Pulmonary artery endothelial cell (primary cell): ENCODE measurements around the gene PEX19. TPM values are rescaled to one million over a fixed set of nuclear protein-coding genes. Genes with fewer than 3 reads are reported as not detected.

ENCODE experiments used
- DNase-seq: peaks from one replicate; pipeline ENCODE4 v3.0.0-alpha.2; 2011; ENCODE audit warnings: low read depth, low spot score
- total RNA-seq: library from RNA; depleted of rRNA; stranded (reverse); fragments of >200 nt; gene quantifications from 2 replicates; pipeline ENCODE4 v1.2.3, GENCODE V29; 2014

The PEX19 gene
- total RNA-seq, 1 donor from 2014 or later, result 27.1 TPM

- no peak for DNase-seq
Measured at GRCh38 chr1:160277987-160278386, 6.9 kb downstream of the PEX19 start.

- DNase-seq, result no peak
Measured at GRCh38 chr1:160277330-160277729, 7.6 kb downstream of the PEX19 start.

DNA sequence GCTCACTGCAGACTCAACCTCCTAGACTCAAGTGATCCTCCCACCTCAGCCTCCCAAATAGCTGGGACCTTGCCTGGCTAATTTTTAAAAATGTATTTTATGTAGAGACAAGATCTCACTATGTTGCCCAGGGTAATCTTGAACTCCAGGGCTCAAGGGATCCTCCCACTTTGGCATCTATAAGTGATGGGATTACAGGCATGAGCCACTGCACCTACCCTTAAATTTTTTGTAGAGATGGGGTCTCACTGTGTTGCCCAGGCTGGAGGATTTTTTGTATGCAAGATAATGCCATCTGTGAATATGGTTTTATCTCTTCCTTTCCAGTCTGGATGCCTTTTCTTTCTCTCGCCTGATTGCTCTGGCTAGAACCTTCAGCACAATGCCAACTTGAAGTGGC lies 13.9 kb downstream of the PEX19 start:
- no peak for DNase-seq

GRCh38 chr1:160267284-160267991 lies 17.5 kb downstream of the PEX19 start:
- no peak for DNase-seq

- DNase-seq, result no peak
Measured at GRCh38 chr1:160264795-160265307, 20.1 kb downstream of the PEX19 start.

DNA sequence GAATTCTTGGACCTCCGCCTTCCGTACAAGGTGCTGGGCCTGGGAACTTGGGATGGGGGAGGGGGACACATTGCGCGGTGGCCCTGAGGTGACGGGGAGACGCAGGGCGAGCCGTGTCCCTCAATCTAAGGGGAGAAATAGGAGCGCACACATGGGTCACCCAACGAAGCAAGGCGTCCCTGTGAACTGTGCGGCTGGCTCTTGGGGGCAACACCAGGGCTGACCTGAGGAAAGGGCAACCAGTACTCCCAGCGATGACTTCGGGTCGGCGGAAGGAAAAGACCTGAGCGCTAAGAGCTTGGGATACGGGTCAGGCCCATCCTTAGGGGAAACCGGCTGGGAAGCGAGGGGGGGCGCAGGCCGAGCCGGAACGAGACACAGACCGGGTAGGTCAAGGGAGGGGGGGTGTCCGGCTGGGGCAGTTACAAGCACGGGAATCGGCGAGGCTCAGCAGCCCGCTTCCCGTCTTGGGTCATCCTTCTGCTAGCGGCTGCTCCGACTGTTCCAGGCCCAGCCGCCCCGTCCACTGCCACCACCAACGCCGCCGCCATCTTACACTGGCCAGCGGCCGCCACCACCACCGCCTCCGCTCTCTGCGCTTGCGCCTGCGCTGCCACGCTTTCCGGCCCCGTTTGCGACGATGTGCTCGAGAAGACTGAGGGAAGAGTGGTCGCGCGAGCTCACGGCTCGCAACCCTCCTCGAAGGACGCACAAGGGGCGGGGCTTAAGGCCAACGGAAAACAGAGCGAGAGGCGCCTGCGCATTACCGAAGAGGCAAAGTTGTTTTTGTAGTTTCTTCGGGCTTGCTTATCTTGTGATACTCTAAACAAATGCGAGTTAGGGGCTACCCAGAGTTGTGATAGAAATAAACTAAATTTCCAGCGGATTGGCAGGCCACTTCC lies 22.8 kb downstream of the PEX19 start, which contains the start of gene DCAF8:
Gene DCAF8 (minus strand): TSS at position 657 of the 902 bp plus-strand sequence. CDS start 18,541 bp downstream, outside the sequence.
- DNase-seq, result peak; percentile 92

- peak; percentile 45 for DNase-seq
Measured at GRCh38 chr1:160261556-160261892, 23.4 kb downstream of the PEX19 start.

DNA sequence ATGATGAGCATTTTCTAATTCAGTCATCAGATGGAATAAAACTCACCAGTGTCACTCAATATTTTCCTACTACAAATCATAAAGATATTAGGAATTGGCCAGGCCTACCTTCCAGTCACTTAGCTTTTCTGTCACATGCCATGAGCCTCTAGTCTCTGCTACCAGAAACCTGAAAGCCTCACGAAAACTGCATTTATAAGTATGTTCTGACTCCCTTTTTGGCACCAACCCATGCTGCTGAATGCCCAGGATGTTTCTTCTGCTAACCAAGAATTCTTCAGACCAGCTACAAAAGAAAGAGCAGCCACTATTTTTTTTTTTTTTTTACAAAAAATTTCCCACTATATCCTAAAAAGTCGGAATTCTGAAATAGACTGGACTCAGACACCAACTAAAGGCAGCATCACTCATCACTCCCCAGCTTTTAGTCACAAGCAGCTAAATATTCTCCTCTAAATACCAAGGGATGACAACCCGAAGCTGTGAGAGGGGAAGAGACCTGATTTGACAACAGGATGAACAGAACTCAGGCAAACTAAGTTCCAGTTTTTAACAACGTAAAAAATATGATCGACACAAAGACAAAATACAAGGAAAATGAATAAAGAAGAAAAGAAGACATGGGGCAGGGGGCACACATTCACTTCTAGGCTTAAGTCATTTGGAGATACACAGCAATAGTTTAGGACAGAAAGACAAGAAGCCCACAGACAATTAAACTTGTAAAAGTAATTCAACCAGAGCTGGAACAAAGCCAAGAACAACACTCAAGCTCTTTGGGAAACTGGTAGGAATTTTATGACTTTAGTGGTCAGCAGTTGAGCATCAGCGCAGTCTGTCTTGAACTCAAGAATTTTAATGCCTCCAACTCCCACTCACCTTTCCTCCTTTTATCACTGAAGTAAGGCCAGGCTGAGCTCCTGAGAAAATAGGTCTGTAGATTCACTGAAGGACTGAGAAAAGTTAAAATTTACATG lies 24.2 kb downstream of the PEX19 start:
- DNase-seq, result peak; percentile 58

DNA sequence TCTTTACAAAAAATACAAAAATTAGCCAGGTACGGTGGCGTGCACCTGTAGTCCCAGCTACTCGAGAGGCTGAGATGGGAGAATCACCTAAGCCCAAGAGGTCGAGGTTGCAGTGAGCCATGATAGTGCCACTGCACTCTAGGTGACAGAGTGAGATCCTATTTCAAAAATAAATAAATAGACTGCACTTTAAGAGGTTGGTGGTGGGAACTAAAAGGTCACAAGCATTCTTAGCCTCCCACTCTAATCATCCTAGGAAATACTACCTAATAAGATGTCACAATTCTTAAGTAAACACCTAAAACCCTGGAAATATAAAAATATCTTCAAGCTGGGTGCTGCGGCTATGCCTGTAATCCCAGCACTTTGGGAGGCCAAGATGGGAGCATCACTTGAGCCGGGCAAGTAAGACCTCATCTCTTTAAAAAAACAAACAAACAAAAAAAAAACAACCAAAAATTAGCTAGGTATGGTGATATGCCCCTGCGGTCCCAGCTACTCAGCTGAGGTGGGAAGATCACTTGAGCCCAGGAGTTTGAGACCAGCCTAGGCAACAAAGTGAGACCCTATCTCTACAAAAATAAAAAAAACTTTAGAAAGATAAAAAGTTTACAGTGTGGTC lies 26.6 kb downstream of the PEX19 start:
- DNase-seq, result no peak

DNA sequence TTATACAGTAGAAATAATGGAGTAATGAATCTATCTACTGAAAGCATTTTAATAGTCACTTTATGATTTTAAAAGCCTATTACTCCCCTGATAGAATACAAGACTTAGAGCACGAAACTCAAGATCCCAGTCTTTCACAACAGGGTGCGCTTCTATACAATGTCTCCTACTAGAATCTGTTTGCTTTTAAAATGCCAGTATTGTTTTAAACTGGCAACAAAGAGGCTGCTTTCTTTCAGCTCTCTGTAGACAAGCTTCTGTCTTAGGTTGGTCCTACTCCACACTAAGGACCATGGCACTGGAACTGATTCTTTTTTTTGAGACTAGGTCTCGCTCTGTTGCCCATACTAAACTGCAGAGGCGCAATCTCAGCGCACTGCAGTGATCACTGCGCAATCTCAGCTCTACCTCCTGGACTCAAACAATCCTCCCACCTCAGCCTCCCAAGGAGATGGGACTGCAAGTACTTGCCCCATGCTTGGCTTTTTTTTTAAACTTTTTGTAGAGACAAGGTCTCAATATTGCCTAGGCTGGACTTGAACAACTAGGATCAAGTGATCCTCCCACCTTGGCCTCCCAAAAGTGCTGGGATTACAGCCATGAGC lies 27.4 kb downstream of the PEX19 start:
- DNase-seq, result no peak

GRCh38 chr1:160256396-160257046 lies 28.4 kb downstream of the PEX19 start:
- no peak for DNase-seq

DNA sequence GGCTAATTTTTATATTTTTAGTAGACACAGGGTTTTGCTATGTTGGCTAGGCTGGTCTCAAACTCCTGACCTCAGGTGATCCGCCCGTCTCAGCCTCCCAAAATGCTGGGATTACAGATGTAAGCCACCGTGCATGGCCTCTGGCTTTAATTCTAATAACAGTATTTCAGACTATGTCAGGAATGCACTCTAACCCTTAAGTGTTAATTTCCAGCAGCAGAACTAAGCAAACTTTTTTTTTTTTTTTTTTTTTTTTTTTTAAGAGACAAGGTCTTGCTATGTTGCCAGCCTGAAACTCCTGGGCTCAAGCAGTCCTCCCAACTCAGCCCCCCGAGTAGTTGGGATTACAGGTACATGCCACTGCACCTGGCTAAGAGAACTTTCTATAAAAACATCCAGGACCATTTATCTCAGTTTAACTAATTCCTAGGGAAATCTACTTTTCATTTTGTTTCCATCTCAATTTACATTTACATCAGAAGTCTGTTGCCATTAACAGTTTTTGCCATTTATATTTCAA lies 29.1 kb downstream of the PEX19 start:
- DNase-seq, result no peak

DNA sequence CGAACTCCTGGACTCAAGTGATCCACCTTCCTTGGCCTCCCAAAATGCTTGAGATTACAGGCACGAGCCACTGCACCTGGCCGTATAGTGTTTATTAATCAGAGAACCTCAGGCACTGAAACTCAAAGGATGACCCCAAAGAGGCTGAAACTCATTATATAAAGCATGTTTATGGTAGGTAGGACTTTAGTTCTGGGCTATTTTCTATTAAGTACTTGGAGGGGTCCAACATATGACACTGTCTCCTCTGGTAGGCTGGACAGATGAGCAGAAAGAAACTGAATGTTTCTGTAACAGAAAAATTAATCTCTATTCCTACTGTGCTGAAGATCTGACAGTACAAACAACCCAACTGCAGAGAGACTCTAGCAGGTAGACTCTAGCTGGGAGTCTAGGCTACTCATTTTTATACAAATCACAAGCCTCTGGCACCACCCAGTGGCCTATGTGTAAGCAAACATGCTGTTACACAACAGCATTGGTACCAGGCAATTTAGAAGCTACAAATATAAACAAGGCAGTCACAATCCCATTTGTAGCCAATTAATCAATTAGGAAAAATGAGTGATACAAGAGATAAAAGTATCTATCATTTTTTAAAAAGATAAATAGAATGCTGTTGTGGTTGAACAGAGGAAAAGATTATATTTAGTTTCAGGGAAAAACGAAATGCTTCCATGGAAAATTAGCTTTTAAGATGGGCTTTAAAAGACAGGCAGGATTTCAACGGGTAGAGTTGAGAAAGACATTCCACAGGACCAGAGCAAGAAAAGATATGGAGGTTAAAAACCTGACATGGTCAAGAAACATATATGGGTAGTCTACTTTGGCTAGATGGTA lies 33.0 kb downstream of the PEX19 start:
- DNase-seq, result peak; percentile 41

- no peak for DNase-seq
Measured at GRCh38 chr1:160251011-160251410, 33.9 kb downstream of the PEX19 start.

DNA sequence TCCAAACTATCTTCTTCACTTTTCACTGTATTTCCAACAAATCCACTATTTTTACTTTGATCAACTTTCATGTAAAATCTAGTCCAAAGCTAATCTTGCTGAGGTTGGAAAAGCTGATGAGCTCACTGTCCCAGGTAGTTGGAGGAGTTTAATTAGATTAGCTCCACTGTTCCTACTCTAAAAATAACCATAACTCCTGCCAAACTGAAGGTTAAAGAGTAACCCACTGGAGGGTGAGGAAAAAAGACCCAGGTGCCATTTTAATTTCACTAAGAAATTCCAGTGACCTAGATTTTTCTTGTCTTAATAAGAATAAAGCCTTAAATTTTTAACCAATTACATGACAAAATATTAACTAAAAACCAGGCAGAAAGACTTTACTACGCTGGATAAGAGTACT lies 37.9 kb downstream of the PEX19 start:
- no peak for DNase-seq

- no peak for DNase-seq
Measured at GRCh38 chr1:160245434-160245833, 39.5 kb downstream of the PEX19 start.

- DNase-seq, result no peak
Measured at GRCh38 chr1:160244209-160244608, 40.7 kb downstream of the PEX19 start.

DNA sequence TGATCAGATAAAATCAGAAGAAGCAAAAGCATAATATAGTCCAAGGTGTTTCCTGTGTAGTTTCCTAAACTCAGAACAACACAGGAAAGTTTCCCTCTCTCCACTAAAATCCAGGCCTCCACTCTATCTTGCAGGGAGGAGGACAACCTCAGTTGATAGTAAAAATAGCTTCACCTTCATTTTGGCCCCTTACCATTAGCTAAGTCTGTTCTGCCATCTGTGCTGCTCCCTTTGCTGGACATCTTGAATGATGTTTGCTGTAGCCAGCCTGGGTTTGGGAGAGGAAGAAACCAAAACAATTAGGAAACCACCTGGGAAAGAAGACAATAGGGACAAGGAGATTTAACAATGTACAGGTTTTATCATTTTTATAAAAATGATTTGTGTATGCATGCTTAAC lies 41.2 kb downstream of the PEX19 start:
- DNase-seq, result no peak
